ENCODE measurements around the gene SEMA3F.

SEMA3F gene

GRCh38 chr3:50132421-50133282, 22.5 kb upstream of the SEMA3F start:
- no peak for DNase-seq

DNA sequence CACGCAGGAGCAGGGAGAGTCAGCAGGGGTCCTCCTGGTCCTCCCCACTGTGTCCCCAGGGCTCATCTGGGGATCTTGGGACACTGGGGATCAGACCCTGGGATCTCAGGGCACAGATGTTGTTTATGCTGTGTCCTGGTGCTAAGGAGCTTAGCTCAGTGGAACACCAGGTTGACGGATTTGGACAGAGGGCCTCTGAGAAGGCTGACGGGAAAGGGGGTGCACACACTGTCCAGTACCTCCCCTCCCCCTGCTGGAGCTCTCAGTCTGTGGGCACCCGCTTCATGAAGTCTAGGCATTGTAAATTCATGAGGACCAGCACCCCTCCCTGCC, 21.9 kb upstream of the SEMA3F start:
- no peak for DNase-seq

DNA sequence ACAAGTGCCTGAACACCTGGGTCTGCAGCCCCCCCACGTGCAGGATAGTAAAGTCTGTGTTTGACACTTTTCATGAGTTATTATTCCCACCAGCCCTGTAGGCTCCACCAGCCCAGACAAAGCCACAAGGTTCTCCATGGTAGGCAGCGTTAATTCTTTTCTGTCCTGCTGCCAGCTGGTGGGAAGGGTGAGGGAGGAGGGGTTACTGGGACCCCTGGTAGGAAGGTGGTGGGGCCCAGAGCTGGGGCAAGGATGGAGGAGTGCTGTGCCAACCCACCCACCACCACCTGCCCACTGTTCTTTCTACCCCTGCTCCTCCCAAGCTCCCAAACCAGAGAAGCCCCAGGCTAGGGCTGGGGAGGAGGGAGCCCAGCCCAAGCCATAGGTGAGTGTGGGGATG, 20.8 kb upstream of the SEMA3F start:
- DNase-seq: no peak

DNA sequence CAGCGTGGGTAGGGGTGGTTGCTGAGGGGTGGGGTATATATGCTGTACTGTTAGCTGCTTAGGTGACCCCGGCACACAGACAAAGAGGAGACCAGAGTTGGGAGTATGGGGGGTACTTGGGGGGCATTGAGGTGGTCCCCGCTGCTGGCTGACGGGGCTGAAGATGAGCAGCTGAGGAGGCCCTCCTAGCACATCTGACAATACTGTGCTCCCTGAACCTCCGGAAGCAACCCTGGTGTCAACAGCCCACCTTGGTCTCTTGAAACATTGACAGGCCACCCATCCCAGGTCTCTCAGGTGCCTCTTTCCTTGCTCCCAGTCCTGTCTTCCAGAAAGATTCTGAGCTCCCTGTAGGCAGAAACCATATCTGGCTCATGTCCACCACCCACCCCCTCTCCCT, 19.2 kb upstream of the SEMA3F start:
- no peak for DNase-seq

- DNase-seq: no peak
Measured at GRCh38 chr3:50136714-50137405, 18.3 kb upstream of the SEMA3F start.

DNA sequence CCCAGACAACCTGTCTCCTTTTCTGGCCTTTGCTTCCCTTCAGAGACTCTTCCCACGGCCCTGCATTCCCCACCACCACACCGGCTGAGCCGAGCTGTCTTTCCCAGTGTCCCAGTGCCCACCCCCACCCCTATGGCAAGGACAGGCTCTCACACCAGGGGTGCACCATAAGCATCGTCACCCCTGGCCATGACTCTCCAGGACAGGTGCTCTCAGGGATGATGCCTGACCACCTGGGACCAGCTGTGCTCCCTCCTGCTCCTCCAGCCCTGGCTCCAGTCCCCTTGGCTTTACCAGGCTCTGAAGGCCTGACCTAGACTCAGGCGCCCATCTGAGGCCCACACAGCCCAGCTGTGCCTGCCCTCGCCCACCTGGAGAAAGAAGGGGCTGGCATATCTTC, 17.6 kb upstream of the SEMA3F start:
- DNase-seq: no peak

DNA sequence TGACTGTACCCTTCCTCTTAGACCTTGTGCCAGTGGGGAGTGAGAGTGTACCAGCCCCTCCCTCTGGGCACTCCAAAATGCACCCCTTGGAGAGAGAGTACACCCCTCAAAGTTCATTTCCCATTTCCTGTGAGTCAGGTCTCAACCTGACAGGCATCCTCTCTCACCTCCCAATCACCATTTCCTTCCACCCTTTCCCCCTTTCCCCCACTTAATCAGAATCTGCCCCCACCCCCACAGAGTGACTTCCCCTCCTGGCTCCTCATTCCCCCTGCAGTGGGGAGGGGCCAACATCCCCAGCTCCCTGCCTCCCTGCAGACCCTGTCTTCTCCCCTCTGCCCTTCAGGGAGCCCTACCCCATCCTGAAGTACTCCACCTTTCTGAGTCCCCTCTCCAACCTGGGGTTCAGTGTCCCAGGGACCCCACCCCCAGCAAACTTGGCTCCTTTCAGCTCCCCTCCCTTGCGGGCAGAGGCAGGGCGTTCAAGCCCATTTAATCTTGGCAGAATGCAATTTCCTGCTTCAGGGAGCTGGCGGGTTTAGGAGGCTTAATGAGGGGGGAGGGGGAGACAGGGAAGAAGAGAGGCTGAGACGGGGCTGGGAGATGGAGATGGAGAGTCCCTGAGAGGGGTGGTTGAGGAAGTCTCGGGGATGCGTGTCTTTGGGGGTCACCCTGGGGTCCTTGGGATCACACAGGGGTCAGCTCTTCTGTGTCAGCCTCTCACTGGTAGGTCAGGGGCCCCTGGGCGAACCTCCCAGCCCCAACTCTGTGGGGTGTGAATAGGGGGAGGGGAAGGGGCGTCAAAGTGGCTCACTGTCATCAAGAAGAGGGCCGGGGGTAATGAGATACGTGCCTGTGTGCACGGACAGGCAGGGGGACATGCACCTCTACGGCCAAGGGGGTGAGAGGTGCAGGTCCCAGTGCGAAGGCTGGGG, 16.6 kb upstream of the SEMA3F start:
- no peak for DNase-seq

- no peak for DNase-seq
Measured at GRCh38 chr3:50139308-50139707, 15.8 kb upstream of the SEMA3F start.

GRCh38 chr3:50139718-50140423, 15.3 kb upstream of the SEMA3F start:
- no peak for DNase-seq

GRCh38 chr3:50140990-50141389, 14.1 kb upstream of the SEMA3F start:
- no peak for DNase-seq

GRCh38 chr3:50146316-50146901, 8.7 kb upstream of the SEMA3F start:
- DNase-seq: no peak

DNA sequence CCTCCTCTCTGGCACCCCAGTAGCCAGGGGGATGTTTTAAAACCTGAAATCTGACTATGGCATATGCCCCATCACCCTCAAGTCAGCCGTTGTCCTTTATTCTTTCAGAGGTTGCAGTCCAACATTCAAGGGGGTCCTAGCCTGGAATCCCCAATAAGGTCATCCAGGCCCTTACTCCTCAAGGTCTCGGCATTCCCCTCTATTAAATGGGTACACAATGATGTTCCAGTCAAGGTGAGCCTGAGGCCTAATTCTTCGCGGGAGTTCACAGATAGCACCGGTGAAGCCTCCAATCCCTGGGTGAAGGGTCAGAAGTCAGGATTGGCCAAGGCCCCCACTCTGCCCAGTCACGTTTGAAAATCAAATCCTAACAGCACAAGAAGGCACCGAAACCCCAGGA, 8.1 kb upstream of the SEMA3F start:
- DNase-seq: no peak

- DNase-seq: no peak
Measured at GRCh38 chr3:50147447-50147846, 7.7 kb upstream of the SEMA3F start.

DNA sequence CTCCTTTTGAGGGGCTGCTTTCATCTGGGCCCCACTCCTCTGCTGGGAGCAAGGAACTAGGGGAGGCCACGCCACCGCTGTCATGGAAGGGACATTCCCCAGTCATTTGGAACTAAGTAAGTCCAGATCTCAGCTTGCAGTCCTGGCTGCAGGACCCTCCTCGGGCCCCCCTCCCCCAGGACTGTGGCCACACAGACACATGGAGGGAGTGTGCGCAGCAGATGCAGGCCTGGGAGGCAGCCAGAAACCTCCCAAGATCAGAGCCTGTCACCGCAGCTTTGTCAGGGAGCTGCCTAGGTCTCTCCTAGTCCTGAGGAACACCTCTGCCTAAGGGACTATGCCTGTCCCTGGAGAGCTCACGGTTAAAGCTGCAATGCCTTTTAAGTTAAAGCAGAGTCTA, 7.3 kb upstream of the SEMA3F start:
- no peak for DNase-seq

DNA sequence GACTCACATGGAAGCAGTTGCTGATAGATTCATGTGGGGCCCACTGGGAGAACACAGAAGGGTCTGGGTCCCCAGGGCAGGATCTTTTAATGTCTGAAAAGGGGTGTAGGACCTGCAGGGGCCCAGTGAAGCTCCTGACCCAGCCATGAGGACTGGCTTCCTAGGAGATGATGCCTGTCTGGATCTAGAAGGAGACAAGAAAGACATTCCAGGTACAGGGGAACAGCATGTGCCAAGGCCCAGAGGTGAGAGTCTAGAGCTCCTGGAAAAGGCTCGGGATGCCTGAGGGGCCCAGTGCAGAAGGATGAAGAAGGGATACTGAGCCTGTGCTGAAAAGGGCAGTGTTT, 4.7 kb upstream of the SEMA3F start:
- no peak for DNase-seq

GRCh38 chr3:50150863-50151686, 4.0 kb upstream of the SEMA3F start:
- DNase-seq: no peak

- DNase-seq: no peak
Measured at GRCh38 chr3:50151728-50152127, 3.4 kb upstream of the SEMA3F start.

GRCh38 chr3:50153782-50154475, 1.2 kb upstream of the SEMA3F start:
- no peak for DNase-seq

GRCh38 chr3:50154476-50154839, 666 bp upstream of the SEMA3F start:
- DNase-seq: no peak

DNA sequence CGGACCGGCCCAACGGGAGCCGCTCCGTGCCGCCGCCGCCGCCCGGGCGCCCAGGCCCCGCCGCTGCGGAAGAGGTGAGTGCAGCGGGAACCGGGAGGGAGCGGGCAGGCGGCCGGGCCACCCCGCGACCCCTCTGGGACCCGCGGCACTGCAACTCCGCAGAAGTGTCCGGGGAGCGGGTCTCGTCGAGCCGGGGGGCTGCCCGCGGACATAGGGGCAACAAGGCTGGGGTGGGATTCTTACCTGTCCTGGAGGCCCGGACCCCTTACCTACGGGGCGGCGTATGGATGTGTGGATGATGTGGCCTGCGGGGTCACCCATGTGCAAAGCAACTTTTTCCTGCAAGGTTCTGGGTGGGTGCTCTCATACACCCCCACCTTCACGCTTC, 361 bp downstream of the SEMA3F start:
- no peak for DNase-seq

DNA sequence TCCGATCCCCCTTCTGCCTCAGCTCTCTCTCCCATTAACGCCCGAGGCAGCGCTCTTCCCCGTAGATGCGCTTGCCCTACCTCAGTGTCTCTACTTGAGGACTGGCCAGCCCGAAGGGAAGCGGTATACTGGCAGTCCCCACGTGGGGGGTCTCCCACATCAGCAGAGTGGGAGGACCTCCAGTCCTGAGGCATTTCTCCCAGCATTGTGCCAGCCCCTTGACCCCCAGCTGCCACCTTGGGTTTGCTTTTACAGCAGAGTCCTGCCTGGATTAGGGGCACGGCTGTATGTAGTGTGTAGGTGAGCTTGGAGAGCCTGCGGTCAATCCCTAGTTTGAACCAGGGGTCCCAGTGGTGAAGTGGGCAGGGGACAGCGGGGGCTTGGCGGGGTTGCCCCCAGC, 767 bp downstream of the SEMA3F start:
- DNase-seq: no peak
